GM18951 (cell line): ENCODE results near the gene ISM2.

ENCODE experiments used
- POLR2A ChIP-seq: IDR thresholded peaks from 4 replicates; pipeline ENCODE4 v1.6.1; 2011; ENCODE audit warnings: mild to moderate bottlenecking; ENCODE audit not compliant: insufficient read length, insufficient read depth; ENCODE audit errors: extremely low read depth
- in situ Hi-C: fragments of 300-500 bp; cut with MboI; formaldehyde crosslinking; loops from one replicate; pipeline ENCODE4 v1.12.0; 2022; ENCODE audit warnings: low sequenced_read_pairs, mixed read lengths, inconsistent platforms; ENCODE audit not compliant: unreplicated experiment

Gene ISM2

GRCh38 chr14:77426396-77426795, 72.2 kb downstream of the ISM2 start:
- in situ Hi-C loops, result no loop called here

DNA sequence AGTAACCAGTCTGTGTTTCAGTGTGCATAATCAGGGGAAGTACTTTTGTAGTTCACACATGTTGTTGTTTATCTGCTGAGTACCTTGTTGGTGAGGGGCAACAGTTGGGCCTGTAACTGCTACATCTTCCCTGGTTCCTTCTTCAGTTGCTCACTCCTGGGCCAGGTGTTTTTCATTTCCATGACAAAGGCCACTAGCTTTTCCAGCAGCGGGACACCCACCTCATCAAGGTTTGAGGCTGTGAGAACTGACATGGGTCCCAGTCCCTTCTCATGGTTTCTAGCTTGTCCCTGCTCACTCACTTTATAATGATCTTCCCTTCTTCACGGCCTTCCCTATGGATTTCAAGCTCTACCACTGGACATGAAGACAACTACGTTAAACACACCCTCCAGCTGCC, 73.8 kb downstream of the ISM2 start:
- in situ Hi-C loops, result no loop called here
- TF ChIP-seq POLR2A, result no peak

More at GRCh38 chr14:77426396-77426795, 72.2 kb downstream of the ISM2 start:
- no peak for TF ChIP-seq POLR2A
